Activated naive CD4-positive, alpha-beta T cell treated with anti-CD3 and anti-CD28 coated beads, Interleukin-2, amount 50 U/mL, for 16 hours (primary cell): ENCODE data around the gene RECK.
"Not testable (repeated sequence)": the region's sequence is repeated elsewhere in the genome, so short reads cannot be mapped to it uniquely, and the experiment has no call there.

Experiments used
- DNase-seq: peaks from one replicate; pipeline ENCODE4 v3.0.0-alpha.2; 2020

The RECK gene

DNA sequence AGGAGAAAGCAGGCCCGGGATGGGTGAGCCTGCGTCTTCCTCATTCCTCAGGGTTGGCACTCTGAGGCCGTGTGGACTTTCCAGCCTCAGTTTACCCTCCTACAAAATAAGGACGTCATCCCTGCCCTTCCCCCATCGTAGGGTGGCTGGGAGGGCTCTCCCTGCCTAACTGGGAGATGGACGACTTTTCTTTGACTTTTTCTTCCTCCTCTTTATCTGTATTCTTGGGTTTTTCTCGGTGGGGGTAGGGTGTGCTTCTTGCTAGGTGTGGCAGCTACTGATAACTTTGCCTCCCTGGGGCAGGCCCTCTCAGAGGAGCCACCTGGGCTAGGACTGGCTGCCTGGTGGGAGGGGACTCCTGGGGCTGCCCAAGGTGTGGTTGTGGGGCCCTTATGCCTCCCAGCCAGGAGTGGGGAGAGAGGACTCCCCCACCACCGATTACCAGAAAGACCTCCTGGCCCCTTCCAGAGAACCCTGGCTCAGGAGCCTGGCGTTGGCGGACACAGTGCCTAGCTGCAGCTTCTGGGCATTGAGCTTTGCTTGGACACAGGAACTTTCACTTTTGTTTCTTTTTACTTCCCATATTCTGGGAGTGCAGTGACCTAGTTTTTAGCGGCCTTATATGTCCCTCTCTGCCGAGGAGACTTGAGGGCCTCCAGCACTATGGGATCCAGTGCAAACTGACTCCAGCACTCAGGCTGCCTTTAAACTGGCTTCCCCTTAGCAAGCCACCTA lies 106.0 kb downstream of the RECK start:
- DNase-seq = no peak

DNA sequence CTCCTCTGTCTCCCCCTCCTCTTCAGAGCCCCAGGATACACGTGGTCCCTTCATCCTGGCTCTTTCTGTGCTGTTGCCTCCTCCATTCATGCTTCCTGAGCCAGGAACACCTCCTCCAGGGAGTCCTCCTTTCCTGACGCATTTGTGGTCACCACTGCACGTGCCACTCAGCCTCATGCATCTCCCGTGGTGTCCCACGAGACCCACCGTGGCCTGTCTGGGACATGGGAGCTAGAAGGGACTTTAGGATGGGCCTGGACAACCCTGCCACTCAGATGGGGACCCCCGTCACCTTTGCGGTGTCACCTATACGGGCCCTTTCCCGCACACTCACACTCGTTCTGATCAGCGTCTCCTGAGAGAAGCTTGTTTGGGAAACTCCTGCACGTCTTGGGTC lies 106.5 kb downstream of the RECK start:
- no peak for DNase-seq

DNA sequence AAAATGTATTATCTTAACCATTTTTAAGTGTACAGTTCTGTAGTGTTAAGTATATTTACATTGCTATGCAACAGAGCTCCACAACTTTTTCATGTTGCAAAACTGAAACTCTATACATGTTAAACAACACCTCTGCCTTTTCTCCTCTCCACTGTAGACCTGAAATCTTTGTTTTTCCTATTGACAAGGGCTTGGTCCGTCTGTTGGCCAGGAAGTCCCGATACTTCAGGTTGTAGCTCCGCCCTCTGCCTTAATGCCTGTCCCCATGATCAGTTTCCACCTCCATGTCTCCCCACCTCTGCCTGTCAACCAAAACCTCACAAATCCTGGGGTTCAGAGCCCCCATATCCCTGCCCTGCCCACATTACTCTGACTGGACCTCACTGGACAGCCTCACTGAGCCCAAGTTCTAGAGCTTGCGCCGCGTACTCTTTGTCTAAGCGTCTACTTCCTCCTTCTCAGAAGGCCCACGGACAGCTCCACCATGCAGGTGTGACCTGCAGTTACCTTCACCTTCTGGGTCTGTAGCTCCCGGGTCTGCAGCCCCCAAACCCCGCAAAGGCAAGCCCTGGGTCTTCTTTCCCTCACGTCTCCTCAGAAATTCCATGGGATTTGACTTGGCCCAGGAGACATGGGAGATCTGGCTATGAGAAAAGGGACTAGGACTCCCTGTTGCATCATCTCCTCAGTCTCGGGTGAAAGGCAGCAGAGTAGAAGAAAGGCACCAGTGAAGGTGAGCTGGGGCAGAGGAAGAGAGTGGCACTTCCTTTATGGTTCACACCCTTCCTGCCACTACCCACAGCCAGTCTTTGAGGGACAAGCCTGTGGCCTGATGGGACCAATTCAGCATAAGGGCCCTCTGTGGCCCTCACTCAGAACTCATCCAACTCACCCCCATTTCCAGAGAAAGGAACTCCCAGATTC lies 107.9 kb downstream of the RECK start:
- DNase-seq = no peak

DNA sequence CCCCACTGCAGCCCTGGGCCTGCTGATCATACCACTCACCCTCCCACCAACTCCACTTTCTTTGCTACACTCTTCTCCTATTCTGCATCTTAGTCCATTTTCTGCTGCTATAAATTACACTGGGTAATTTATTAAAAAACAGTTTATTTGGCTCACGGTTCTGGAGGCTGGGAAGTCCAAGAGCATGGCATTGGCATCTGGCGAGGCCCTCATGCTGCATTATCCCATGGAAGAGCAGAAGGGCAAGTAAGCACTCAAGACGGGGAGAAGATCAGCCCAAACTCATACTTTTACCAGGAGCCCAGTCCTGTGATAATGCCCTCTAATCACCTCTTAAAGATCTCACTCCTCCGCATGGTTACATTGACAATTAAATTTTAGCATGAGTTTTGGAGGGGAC lies 109.3 kb downstream of the RECK start:
- no peak for DNase-seq

DNA sequence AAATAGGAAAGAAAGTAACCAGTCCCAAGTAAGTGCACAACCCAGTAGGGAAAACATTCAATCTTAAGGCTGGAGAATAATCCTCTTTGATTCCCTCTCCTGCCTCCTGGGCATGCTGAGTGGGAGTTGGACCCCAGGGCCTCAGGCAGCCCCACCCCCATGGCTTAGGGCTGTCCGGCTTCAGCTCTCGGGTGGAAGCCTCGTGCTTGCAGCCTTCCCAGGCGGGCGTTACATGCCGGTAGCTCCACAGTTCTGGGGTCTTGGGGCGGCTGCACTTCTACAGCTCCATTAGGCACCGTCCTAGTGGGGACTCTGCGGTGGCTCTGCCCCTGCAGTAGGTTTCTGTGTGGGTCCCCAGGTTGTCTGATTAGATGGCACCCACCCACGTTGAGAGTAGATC lies 109.9 kb downstream of the RECK start:
- DNase-seq = no peak

DNA sequence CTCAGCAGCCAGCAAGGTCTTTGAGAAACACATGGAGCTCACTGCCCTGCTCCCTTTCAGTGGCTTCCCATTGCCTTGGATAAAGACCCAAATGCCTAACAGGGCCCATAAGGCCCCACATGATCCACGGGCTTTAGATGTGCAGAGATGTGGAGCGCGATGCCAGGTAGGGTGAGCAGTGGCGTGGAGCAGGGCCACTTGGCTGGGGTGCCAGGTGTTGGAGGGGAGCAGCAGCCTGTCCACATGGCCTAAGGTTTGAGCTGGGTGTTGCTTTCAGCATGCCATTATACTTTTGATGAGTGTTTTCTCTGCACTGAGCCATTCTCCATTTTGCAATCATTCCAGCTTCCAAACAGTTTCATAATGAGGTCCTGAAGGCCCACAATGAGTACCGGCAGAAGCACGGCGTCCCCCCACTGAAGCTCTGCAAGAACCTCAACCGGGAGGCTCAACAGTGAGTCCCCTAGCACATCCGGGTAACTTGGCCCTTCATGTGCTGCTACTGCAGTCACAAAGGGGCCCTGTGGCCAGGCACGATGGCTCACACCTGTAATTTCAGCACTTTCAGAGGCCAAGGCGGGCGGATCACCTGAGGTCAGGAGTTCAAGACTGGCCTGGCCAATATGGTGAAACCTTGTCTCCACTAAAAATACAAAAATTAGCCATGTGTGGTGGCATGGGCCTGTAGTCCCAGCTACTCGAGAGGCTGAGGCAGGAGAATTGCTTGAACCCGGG lies 110.9 kb downstream of the RECK start:
- DNase-seq = no peak

DNA sequence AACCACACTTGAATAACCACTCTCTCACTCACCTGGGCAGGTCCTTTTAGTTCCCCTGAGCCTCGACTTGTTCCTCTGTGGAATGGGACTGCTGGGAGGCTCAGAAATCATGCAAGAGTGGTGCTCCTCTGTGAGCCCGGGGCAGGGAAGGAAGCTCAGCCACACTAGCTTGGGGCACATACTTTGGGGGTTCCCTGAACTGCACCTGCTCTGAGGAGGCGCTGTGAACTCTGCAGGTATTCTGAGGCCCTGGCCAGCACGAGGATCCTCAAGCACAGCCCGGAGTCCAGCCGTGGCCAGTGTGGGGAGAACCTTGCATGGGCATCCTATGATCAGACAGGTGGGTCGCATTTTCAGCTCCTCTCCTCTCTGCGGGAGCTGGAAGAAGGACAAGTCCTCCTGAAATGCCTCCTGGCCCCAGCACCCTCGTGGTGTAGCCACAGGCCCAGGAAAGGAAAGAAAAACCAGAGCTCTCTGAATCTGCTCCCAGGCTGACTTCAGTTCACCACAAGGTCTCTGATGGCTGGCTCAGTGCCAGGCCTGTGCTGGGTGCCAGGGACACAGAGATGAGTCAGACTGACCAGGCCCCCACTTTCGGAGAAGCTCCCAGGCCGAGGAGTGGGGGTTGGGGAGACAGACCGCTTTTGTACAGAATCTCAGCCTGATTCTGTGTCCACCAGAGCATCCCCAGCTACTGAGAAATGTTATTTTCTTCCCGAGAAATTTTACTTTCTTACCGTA lies 111.8 kb downstream of the RECK start:
- DNase-seq = peak; percentile 34

DNA sequence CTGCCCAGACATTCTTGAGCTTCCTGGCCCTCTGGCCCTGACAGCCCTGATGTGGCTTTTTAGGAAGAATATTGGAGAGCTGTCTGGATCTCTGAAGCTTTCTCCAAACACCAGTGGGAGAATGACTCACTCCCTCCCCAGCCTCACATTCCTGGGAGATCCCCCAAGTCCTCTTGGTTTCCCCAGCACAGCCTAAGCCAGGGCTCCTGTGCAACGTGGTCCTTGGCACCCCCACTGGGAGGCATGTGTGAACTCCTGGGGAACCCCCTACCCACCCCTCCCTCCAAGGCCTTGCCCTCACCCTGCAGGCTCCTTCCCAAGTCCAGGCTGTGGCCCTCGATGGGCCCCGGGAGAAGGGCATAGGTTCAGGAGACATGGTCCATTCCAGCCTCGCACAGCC lies 112.5 kb downstream of the RECK start:
- DNase-seq = no peak

DNA sequence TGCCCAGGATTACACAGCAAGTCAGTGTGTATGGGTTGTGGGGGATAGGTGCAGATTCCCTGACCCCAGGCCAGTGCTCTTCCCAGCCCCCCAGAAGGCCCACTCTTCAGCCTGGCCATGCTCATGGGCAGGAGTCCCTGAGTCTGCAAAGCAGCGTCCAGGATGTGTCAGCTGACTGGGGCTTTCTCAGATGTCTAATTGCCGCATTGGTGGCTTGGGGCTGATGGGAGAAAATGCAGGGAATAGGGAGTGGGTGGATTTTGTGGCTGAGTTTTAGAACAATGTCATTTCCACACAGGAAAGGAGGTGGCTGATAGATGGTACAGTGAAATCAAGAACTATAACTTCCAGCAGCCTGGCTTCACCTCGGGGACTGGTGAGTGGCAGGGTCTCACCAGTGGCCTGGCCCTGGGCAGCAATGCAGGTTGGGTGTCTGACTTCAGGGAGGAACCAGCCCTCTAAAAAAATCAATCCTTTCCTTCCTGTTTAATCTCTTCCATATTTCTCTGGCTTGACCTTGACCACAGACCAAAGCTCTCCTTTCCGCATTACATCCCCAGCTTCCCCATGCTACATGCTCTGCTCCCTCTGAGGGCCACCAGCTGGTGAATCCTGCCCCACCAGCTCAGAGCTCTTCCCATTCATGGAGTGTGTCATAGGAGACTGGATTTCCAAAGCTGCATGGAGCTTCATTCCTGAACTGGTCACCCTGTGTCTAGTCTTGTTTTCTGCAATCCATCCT lies 114.0 kb downstream of the RECK start:
- DNase-seq = no peak

DNA sequence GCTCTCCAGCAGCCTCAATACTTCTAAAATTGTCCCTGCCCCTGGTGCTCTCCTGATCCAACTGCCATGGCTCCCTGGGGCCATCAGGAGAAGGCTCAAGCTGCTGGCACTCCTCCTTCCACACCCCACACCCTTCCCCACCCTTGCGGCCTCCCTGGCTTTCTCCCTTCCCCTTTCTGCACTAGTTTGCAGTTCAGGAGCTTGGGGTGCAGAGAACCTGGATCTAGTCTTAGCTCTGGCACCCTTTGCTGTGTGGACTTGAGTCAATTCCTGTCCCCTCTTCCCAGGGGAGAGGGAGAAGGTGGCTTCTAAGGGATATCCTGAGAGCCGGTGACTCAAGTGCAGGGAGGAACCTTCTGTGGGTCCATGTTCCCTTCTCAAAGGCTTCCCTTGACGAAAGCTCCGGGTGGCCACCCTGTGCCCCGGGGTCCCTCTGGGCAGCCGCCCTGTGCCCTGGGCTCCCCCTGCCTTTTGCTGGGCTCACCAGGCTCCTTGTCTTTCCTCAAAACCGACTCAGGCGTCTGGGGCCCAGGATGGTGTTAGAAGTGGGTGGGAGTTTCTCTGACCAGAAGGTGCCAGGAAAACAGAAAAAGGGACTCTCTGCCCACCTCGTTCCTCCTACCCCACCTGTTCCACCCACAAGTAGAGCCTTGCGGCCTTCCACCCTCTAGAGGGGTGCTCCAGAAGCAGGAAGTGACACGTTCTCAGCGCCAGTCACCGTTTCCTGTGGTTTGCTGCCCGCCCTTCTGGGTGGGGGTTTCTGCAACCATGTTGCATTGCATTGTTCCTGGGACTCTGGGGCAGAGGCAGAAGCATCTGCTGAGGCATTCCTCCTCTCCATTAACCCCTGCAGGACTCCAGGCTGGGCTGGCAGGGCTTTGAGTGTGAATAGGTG lies 114.8 kb downstream of the RECK start:
- DNase-seq = peak; percentile 82

DNA sequence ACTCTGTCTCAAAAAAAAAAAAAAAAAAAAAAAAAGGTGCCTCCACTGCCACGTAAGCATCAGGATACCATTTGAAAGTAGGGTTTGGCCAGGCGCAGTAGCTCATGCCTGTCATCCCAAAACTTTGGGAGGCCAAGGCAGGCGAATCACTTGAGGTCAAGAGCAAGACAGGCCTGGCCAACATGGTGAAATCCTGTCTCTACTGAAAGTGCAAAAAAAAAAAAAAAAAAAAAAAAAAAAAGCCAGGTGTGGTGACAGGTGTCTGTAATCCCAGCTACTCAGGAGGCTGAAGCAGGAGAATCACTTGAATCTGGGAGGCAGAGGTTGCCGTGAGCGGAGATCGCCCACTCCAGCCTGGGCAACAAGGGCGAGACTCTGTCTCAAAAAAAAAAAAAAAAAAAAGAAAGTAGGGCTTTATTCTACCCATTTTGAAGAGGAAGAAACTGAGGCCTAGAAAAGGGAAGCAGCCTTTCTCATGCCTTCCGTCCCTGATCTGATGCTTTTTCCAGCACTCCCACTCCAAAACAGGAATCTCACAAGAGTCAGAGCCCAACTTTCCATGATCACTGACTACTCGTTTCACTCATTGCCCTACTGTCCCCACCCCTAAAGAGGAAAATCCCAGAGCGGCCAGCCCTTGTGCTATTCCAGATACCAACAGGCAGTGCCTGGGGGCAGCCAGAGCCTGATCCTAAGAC lies 116.2 kb downstream of the RECK start:
- DNase-seq = no peak

DNA sequence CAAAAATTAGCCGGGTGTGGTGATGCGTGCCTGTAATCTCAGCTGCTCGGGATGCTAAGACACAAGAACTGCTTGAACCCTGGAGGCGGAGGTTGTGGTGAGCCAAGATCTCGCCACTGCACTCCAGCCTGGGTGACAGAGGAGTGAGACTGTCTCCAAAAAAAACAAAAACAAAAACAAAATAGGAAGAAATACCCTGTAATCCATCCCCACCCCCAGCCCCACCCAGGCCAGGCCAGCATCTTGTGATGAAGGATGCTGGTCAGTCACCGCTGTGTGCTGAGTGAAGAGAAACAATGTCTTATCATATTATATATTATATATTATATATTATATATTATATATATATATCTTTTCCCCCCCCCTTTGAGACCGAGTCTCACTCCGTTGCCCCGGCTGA lies 117.0 kb downstream of the RECK start:
- no peak for DNase-seq

DNA sequence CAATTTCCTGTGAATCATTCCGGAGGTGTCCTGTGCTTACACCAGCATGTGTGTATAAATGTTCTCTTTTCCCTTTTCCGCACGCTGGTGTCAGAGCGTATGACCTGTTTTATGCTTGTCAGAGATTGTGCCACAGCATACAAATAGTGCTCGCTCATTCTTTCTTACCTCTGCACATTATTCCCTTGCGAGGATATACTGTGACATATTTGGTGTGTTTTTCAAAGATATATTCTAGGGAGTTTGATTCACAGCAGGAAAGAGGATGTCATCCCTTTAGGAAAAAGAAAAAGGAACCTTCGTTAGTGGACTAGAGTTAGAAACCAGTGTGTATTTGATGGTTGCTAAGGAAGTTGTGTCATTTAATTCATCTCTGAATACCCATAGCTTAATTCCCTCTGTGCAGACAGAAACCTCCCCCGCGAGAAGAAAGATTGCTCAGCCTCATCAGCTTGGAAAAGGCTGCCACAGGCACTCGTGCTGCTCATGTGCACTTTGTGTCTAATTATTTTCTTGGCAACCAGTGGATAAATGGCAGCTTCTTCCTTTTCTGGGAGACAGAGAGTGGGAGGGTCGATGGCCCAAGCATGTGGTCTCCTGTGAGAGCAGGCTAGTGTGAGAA lies 117.7 kb downstream of the RECK start:
- no peak for DNase-seq

DNA sequence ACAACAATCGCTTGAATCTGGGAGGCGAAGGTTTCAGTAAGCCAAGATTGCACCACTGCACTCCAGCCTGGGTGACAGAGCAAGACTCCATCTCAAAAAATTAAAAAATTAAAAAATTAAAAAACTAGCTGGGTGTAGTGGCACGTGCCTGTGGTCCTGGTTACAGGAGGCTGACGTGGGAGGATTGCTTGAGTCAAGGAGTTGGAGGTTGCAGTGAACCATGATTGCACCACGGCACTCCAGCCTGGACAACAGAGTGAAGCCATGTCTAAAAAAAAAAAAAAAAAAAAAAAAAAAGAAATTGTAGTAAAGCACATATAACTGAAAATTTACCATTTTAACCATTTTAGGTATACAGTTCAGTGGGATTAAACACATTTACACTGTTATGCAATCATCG lies 119.4 kb downstream of the RECK start:
- no peak for DNase-seq

DNA sequence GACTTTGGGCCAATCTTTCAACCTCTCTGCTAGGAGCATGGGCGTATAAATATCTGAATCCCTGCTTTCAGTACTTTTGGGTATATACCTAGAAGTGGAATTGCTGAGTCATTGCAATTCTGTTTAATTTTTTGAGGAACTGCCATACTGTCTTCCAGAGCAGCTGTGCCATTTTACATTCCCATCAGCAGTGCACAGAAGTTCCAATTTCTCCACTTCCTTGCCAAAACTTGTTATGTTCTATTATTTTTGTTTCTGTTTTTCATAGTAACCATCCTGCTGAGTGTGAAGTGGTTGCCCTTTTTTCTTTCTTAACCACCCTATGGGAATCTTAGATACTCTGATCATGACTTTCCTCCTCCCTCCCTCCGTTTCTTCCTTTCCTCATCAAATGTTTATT lies 121.4 kb downstream of the RECK start:
- DNase-seq = no peak

DNA sequence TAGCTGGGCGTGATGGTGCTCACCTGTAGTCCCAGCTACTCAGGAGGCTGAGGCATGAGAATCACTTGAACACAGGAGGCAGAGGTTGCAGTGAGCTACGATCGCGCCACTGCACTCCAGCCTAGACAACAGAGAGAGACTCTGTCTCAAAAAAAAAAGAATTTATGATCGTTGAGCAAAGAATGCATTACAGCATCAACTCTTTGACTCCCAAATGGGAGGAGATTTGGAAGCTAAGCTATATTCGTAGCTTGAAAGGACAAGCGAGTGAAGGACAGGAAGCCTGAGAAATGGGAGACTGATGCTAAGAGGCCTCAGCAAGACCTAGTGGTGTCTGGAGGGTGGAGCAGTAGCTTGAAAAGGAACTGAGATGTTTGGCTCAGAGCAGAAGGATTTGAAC lies 122.2 kb downstream of the RECK start:
- no peak for DNase-seq

DNA sequence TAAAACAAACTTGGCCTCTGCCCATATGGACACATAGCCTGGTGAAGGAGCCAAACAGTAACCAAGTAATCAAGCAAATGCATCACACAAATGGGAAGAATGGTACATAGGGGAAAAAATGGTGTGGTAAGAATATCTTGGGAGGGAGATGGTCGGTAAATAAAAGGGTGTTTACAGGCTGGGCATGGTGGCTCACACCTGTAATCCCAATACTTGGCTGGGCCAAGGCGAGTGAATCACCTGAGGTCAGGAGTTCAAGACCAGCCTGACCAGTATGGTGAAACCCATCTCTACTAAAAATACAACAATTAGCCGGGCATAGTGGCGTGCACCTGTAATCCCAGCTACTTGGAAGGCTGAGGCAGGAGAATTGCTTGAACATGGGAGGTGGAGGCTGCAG lies 122.8 kb downstream of the RECK start:
- DNase-seq = not testable (repeated sequence)

DNA sequence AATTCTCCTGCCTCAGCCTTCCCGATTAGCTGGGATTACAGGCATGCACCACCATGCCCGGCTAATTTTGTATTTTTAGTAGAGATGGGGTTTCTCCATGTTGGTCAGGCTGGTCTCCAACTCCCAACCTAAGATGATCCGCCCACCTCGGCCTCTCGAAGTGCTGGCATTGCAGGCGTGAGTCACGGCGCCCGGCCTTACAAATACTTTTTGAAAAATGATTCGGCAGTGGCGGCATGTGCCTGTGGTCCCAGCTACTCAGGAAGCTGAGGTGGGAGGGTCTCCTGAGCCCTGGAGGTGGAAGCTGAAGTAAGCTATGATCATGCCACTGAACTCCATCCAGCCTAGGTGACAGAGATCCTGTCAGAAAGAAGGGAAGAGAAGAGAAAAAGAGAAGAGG lies 123.4 kb downstream of the RECK start:
- not testable (repeated sequence) for DNase-seq

DNA sequence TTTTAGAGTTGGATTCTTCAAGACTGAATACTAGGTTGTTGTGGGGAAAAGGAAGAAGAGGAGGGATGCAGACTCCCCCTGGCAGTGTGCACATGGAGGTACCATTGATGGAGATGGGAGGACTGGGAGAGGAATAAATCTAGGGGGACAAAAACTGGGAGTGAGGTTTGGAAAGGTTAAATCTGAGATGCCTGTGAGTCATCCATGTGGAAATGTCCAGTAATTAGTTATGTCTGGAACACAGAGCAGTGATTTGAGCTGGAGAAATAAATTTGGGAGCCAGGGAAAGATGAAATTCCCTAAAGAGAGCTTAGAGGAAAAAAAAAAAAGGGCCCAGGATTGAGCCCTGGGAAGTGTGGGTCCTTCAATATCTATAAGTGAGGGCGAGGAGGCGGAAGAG lies 124.5 kb downstream of the RECK start:
- no peak for DNase-seq

DNA sequence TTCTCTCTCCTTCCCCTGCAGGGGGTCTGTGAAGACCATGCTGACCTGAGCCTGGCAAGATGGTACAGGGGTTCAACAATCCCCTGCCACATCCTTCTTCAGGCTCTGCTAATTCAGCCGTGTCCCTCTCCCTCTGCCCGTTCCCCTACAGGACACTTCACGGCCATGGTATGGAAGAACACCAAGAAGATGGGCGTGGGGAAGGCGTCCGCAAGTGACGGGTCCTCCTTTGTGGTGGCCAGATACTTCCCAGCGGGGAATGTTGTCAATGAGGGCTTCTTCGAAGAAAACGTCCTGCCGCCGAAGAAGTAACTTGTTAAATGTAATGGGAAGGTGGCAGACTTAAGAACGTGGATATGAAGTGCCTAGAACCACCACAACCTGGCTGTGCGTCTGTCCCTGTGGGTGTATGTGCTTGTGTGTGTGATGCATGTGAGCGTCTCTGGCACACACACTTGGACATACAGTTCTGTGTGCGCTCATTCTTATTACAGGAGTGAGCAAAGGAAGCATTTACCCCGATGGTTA lies 125.6 kb downstream of the RECK start:
- DNase-seq = no peak
